WTC11 (cell line): ENCODE measurements around the gene KDM4B.

ENCODE experiments used
- CREB1 ChIP-seq: sonication (generic); formaldehyde crosslinking; IDR thresholded peaks from 2 replicates; pipeline ENCODE4 v1.8.0; 2023; ENCODE audit warnings: mild to moderate bottlenecking, missing genetic modification reagents
- CTCF ChIP-seq: fragments of 200-600 bp; IDR thresholded peaks from 2 replicates; pipeline ENCODE4 v1.8.0; 2022; ENCODE audit warnings: antibody characterized with exemption
- SP1 ChIP-seq: sonication (generic); formaldehyde crosslinking; conservative IDR thresholded peaks from 2 replicates; pipeline ENCODE4 v1.8.1; 2022; ENCODE audit warnings: missing genetic modification reagents
- USF1 ChIP-seq: sonication (generic); formaldehyde crosslinking; IDR thresholded peaks from 2 replicates; pipeline ENCODE4 v1.8.0; 2022; ENCODE audit warnings: mild to moderate bottlenecking, missing genetic modification reagents
- USF2 ChIP-seq: sonication (generic); formaldehyde crosslinking; IDR thresholded peaks from 2 replicates; pipeline ENCODE4 v1.8.1; 2023; ENCODE audit warnings: mild to moderate bottlenecking, missing genetic modification reagents, moderate library complexity

- TF ChIP-seq SP1 (CRISPR knock-in tag) = no peak
- no peak for TF ChIP-seq USF1 (CRISPR knock-in tag)
- TF ChIP-seq CTCF = no peak
- TF ChIP-seq CREB1 (CRISPR knock-in tag) = no peak
- no peak for TF ChIP-seq USF2 (CRISPR knock-in tag)
Measured at GRCh38 chr19:4933528-4933927, 35.4 kb upstream of the KDM4B start.
